CD14-positive monocyte (primary cell): ENCODE measurements around the gene KHNYN. TPM values are rescaled to one million over a fixed set of nuclear protein-coding genes. Genes with fewer than 3 reads are reported as not detected.

Source experiments
- DNase-seq, 3 donors: peaks; one replicate each; pipeline ENCODE4 v3.0.0-alpha.2; 2011 to 2022
- H2AFZ ChIP-seq: 2 replicates; pipeline ENCODE4 v1.6.0; 2012; ENCODE audit warnings: mild to moderate bottlenecking, low read depth, low read length, inconsistent platforms; ENCODE audit not compliant: insufficient read depth, poor library complexity, severe bottlenecking
- H3K27ac ChIP-seq, 2 donors: 1 replicate in 1 of 2; 2 replicates in 1 of 2; pipeline ENCODE4 v1.5.1; 2012 to 2013; ENCODE audit warnings: low read length in 2 of 2, control low read depth in 1 of 2, inconsistent platforms in 1 of 2, low read depth in 1 of 2, mild to moderate bottlenecking in 1 of 2
- H3K27me3 ChIP-seq, 2 donors: one replicate each; pipeline versions ENCODE4 v1.6.0 to v1.6.1; 2011 to 2013; ENCODE audit warnings: low read length in 2 of 2; ENCODE audit not compliant: control insufficient read depth in 2 of 2, insufficient read depth in 2 of 2
- H3K36me3 ChIP-seq, 2 donors: replicated peaks in 1 of 2; 1 replicate in 1 of 2; 2 replicates in 1 of 2; pipeline versions ENCODE4 v1.5.1 to v1.6.1; 2012 to 2013; ENCODE audit warnings: low read length in 2 of 2, control low read depth in 1 of 2, inconsistent platforms in 1 of 2, mild to moderate bottlenecking in 1 of 2; ENCODE audit not compliant: insufficient read depth in 2 of 2, control insufficient read depth in 1 of 2
- H3K4me1 ChIP-seq, 2 donors: 1 replicate in 1 of 2; 2 replicates in 1 of 2; pipeline versions ENCODE4 v1.5.1 to v1.6.1; 2012 to 2013; ENCODE audit warnings: low read length in 2 of 2, control low read depth in 1 of 2, inconsistent platforms in 1 of 2, mild to moderate bottlenecking in 1 of 2, moderate library complexity in 1 of 2; ENCODE audit not compliant: insufficient read depth in 2 of 2, control insufficient read depth in 1 of 2
- H3K4me2 ChIP-seq: replicated peaks from 2 replicates; pipeline ENCODE3; 2012; ENCODE audit warnings: low read length, moderate library complexity, mild to moderate bottlenecking; ENCODE audit not compliant: poor library complexity, severe bottlenecking; ENCODE audit errors: extremely low read depth
- H3K4me3 ChIP-seq, 3 experiments: fragments of 200-600 bp in 1 of 3; sonication (generic) in 1 of 3; replicated peaks in 1 of 3; 1 replicate in 2 of 3; 2 replicates in 1 of 3; pipeline ENCODE4 v1.5.1; 2011 to 2013; ENCODE audit warnings: low read length in 3 of 3, mild to moderate bottlenecking in 3 of 3, control low read depth in 2 of 3, low read depth in 2 of 3, inconsistent platforms in 1 of 3, moderate library complexity in 1 of 3
- H3K79me2 ChIP-seq: 2 replicates; pipeline ENCODE4 v1.6.0; 2012; ENCODE audit warnings: mild to moderate bottlenecking, control low read depth, inconsistent platforms, low read length, moderate library complexity; ENCODE audit not compliant: insufficient read depth
- H3K9ac ChIP-seq: 2 replicates; pipeline ENCODE4 v1.6.0; 2017; ENCODE audit warnings: low read length, mild to moderate bottlenecking; ENCODE audit not compliant: insufficient read depth, poor library complexity, severe bottlenecking
- H3K9me3 ChIP-seq, 2 donors: replicated peaks in 1 of 2; 1 replicate in 1 of 2; 2 replicates in 1 of 2; pipeline versions ENCODE4 v1.5.1 to v1.6.1; 2012 to 2013; ENCODE audit warnings: low read length in 2 of 2, control low read depth in 1 of 2; ENCODE audit not compliant: control insufficient read depth in 1 of 2, insufficient read depth in 1 of 2
- H4K20me1 ChIP-seq: 2 replicates; pipeline ENCODE4 v1.6.0; 2012; ENCODE audit warnings: mild to moderate bottlenecking, low read length, control low read depth, moderate library complexity; ENCODE audit not compliant: insufficient read depth
- H3K27ac Mint-ChIP-seq, 7 donors: one replicate each; pipeline ENCODE4 v1.8.0; 2020; ENCODE audit warnings: mild to moderate bottlenecking in 7 of 7, mixed read lengths in 7 of 7, moderate library complexity in 6 of 7, inconsistent platforms in 2 of 7
- H3K27me3 Mint-ChIP-seq, 3 donors: one replicate each; pipeline ENCODE4 v1.8.0; 2021 to 2022; ENCODE audit warnings: low read depth in 3 of 3, mild to moderate bottlenecking in 3 of 3, mixed read lengths in 3 of 3, moderate library complexity in 3 of 3, inconsistent platforms in 1 of 3
- H3K36me3 Mint-ChIP-seq, 2 donors: one replicate each; pipeline ENCODE4 v1.8.0; 2020; ENCODE audit warnings: mixed read lengths in 2 of 2, inconsistent platforms in 1 of 2, mild to moderate bottlenecking in 1 of 2
- H3K4me1 Mint-ChIP-seq: one replicate; pipeline ENCODE4 v1.8.0; 2020; ENCODE audit warnings: mild to moderate bottlenecking, mixed read lengths
- H3K4me3 Mint-ChIP-seq, 2 donors: one replicate each; pipeline ENCODE4 v1.8.0; 2020; ENCODE audit warnings: mild to moderate bottlenecking in 2 of 2, mixed read lengths in 2 of 2, moderate library complexity in 1 of 2
- H3K9me3 Mint-ChIP-seq, 7 donors: one replicate each; pipeline ENCODE4 v1.8.0; 2020 to 2022; ENCODE audit warnings: mixed read lengths in 7 of 7, mild to moderate bottlenecking in 6 of 7, moderate library complexity in 6 of 7, inconsistent platforms in 2 of 7
- CTCF ChIP-seq: fragments of 200-600 bp; IDR thresholded peaks from one replicate; pipeline ENCODE4 v1.8.0; 2022; ENCODE audit warnings: antibody characterized with exemption, mild to moderate bottlenecking
- WGBS: methylation state at CpG from one replicate; pipeline ENCODE4 v1.1.5; 2013; ENCODE audit warnings: missing lambda C conversion rate; ENCODE audit not compliant: insufficient coverage; 5-methylcytosine and 5-hydroxymethylcytosine counted together
- intact Hi-C, 2 donors: fragments of 100-400 bp; cut with micrococcal nuclease; formaldehyde crosslinking; loops; one replicate each; pipeline versions ENCODE4 v1.15.0 to v1.15.1; 2023
- polyA plus RNA-seq, 3 donors: library from polyadenylated mRNA; depleted of rRNA in 1 of 3; unstranded in 2 of 3; stranded (reverse) in 1 of 3; fragments of 300-500 nt in 2 of 3; fragments of >200 nt in 1 of 3; fragmentation: Illumina TruSeq in 2 of 3; gene quantifications; 1 replicate in 2 of 3; 2 replicates in 1 of 3; pipeline ENCODE4 v1.2.3, GENCODE V29; 2012 to 2021

KHNYN gene
- polyA plus RNA-seq, 3 donors = 12.4 to 39.8 (median 16.0) TPM

DNA sequence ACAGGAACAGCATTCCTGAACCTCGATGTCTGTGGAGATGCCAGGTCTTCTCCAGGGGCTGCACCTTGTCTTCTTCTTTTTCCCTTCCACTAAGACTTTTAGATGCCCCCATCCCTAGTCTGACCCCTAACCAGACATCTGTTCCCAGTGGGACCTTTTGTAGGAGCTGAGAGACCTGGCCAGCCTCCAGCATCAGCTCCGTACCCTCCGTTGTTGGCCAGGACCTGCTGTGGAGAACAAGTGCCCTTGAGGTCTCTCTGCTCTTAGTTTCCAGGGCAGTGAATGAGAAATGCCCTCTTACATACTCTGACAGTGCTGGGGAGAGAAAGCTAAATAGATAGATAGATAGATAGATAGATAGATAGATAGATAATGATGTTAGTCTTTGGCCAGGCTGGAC, 29.6 kb downstream of the KHNYN start:
- 100% methylated on average over 1 of the region's 3 CpGs for WGBS
- peaks cover 4 to 15% (median 8%) of the 10 kb centered on the region in 7 donors for H3K9me3 Mint-ChIP-seq

GRCh38 chr14:24461336-24461735, 31.6 kb downstream of the KHNYN start:
- Mint-ChIP-seq H3K9me3 (peaks cover 0 to 5% (median 1%) of the 10 kb centered on the region in 7 donors), H3K36me3 (no peaks in the 10 kb centered on the region), H3K27me3 (peaks cover 0 to 4% (median 0%) of the 10 kb centered on the region in 3 donors), H3K4me1 (no peaks in the 10 kb centered on the region), H3K27ac (no peak overlapping the region), H3K4me3 (no peak overlapping the region)
- Histone ChIP-seq H3K4me3 (no peak overlapping the region), H3K9me3 (no peaks in the 10 kb centered on the region), H2AFZ (no peak overlapping the region), H3K27ac (no peak overlapping the region), H3K9ac (no peak overlapping the region), H3K79me2 (no peaks in the 10 kb centered on the region), H3K27me3 (no peaks in the 10 kb centered on the region), H4K20me1 (no peaks in the 10 kb centered on the region), H3K4me2 (no peak overlapping the region), H3K4me1 (no peaks in the 10 kb centered on the region), H3K36me3 (no peaks in the 10 kb centered on the region)
- intact Hi-C loops = no loop called here
- no peak for DNase-seq
- TF ChIP-seq CTCF = no peak

More for the DNA sequence above, 29.6 kb downstream of the KHNYN start:
- intact Hi-C loops = no loop called here
- no peaks in the 10 kb centered on the region for H4K20me1 ChIP-seq
- no peaks in the 10 kb centered on the region for H3K79me2 ChIP-seq
- H3K27ac ChIP-seq = no peak overlapping the region
- peaks cover 0 to 6% of the 10 kb centered on the region in 2 donors for H3K9me3 ChIP-seq
- no peak overlapping the region for H2AFZ ChIP-seq
- Mint-ChIP-seq H3K4me3 (no peak overlapping the region), H3K27ac (no peak overlapping the region), H3K36me3 (no peaks in the 10 kb centered on the region), H3K4me1 (no peaks in the 10 kb centered on the region), H3K27me3 (peaks cover 0 to 4% (median 0%) of the 10 kb centered on the region in 3 donors)
- no peak overlapping the region for H3K4me3 ChIP-seq
- H3K36me3 ChIP-seq = no peaks in the 10 kb centered on the region
- no peaks in the 10 kb centered on the region for H3K27me3 ChIP-seq
- TF ChIP-seq CTCF = no peak
- no peak overlapping the region for H3K9ac ChIP-seq
- H3K4me2 ChIP-seq = no peak overlapping the region
- DNase-seq = no peak
- H3K4me1 ChIP-seq = no peaks in the 10 kb centered on the region
